Liver (tissue), 9 donors: ENCODE data around the gene SLC9C1. TPM values are rescaled to one million over a fixed set of nuclear protein-coding genes. Genes with fewer than 3 reads are reported as not detected.

ENCODE experiments used
- DNase-seq: peaks from one replicate; pipeline ENCODE4 v3.0.0-alpha.2; 2017; ENCODE audit warnings: low spot score
- H3K27ac ChIP-seq, 2 donors: one replicate each; pipeline ENCODE4 v1.7.0; 2013; ENCODE audit warnings: inconsistent platforms in 2 of 2, low read length in 2 of 2, control low read depth in 1 of 2, low read depth in 1 of 2, mild to moderate bottlenecking in 1 of 2
- H3K27me3 ChIP-seq, 4 donors: one replicate each; pipeline versions ENCODE4 v1.6.1 to v1.7.0; 2013; ENCODE audit warnings: low read length in 3 of 4, inconsistent platforms in 1 of 4, mild to moderate bottlenecking in 1 of 4, moderate library complexity in 1 of 4; ENCODE audit not compliant: control insufficient read depth in 4 of 4, insufficient read depth in 4 of 4
- H3K36me3 ChIP-seq, 4 donors: one replicate each; pipeline versions ENCODE4 v1.6.1 to v1.7.0; 2013; ENCODE audit warnings: low read length in 3 of 4, mild to moderate bottlenecking in 3 of 4, low read depth in 1 of 4, moderate library complexity in 1 of 4; ENCODE audit not compliant: control insufficient read depth in 4 of 4, insufficient read depth in 3 of 4
- H3K4me1 ChIP-seq, 4 donors: one replicate each; pipeline versions ENCODE4 v1.6.1 to v1.7.0; 2013; ENCODE audit warnings: low read length in 3 of 4, mild to moderate bottlenecking in 3 of 4, moderate library complexity in 1 of 4; ENCODE audit not compliant: control insufficient read depth in 4 of 4, insufficient read depth in 4 of 4
- H3K4me3 ChIP-seq, 3 donors: one replicate each; pipeline versions ENCODE4 v1.6.1 to v1.7.0; 2013; ENCODE audit warnings: low read length in 3 of 3, control low read depth in 1 of 3, low read depth in 1 of 3, mild to moderate bottlenecking in 1 of 3
- H3K9ac ChIP-seq, 2 donors: one replicate each; pipeline ENCODE4 v1.7.0; 2013; ENCODE audit warnings: low read length in 2 of 2, mild to moderate bottlenecking in 2 of 2, moderate library complexity in 2 of 2, control low read depth in 1 of 2, low read depth in 1 of 2
- H3K9me3 ChIP-seq, 4 donors: one replicate each; pipeline versions ENCODE4 v1.6.1 to v1.7.0; 2013; ENCODE audit warnings: low read length in 3 of 4; ENCODE audit not compliant: control insufficient read depth in 4 of 4
- FOXA2 ChIP-seq: IDR thresholded peaks from 2 replicates; pipeline ENCODE4 v1.6.1; 2016; ENCODE audit warnings: antibody characterized with exemption
- GABPA ChIP-seq, 2 donors: IDR thresholded peaks in 1 of 2; conservative IDR thresholded peaks in 1 of 2; 2 replicates each; pipeline ENCODE4 v1.6.1; 2016; ENCODE audit warnings: antibody characterized with exemption in 2 of 2, mild to moderate bottlenecking in 1 of 2, moderate library complexity in 1 of 2
- HNF4A ChIP-seq, 2 donors: conservative IDR thresholded peaks; 2 replicates each; pipeline ENCODE4 v1.6.1; 2016; ENCODE audit warnings: antibody characterized with exemption in 2 of 2, mild to moderate bottlenecking in 2 of 2
- JUND ChIP-seq, 2 donors: IDR thresholded peaks; 2 replicates each; pipeline ENCODE4 v1.6.1; 2016; ENCODE audit warnings: antibody characterized with exemption in 2 of 2
- NR2F2 ChIP-seq: IDR thresholded peaks from 2 replicates; pipeline ENCODE4 v1.6.1; 2016; ENCODE audit warnings: antibody characterized with exemption
- RAD21 ChIP-seq, 2 donors: IDR thresholded peaks; 2 replicates each; pipeline ENCODE4 v1.6.1; 2016; ENCODE audit warnings: antibody characterized with exemption in 2 of 2, mild to moderate bottlenecking in 2 of 2
- SP1 ChIP-seq: IDR thresholded peaks from 2 replicates; pipeline ENCODE4 v1.6.1; 2018; ENCODE audit warnings: antibody characterized with exemption, mild to moderate bottlenecking
- TAF1 ChIP-seq: conservative IDR thresholded peaks from 2 replicates; pipeline ENCODE4 v1.6.1; 2016; ENCODE audit warnings: antibody characterized with exemption, mild to moderate bottlenecking
- YY1 ChIP-seq: IDR thresholded peaks from 2 replicates; pipeline ENCODE4 v1.6.1; 2016; ENCODE audit warnings: antibody characterized with exemption, mild to moderate bottlenecking
- WGBS: extraction: QIAGEN DNeasy Blood & Tissue Kit; methylation state at CpG from one replicate; pipeline ENCODE4 v1.1.7; 2013; 5-methylcytosine and 5-hydroxymethylcytosine counted together
- polyA plus RNA-seq, 2 donors: library from polyadenylated mRNA; stranded (reverse) in 1 of 2; unstranded in 1 of 2; fragments of 200-250 nt in 1 of 2; fragments of >200 nt in 1 of 2; fragmentation: Nextera tagmentation in 1 of 2; extraction: Ambion mirVana in 1 of 2; gene quantifications; one replicate each; pipeline versions ENCODE4 v1.2.1 to v1.2.3, GENCODE V29; 2013 to 2015
- total RNA-seq, 2 donors: library from RNA; depleted of rRNA; stranded (reverse); fragments of >200 nt; gene quantifications; one replicate each; pipeline ENCODE4 v1.2.3, GENCODE V29; 2014
- TF ChIP-seq, protein P1 (sequence below): IDR thresholded peaks from 2 replicates; pipeline ENCODE4 v1.6.1; 2016; ENCODE audit warnings: antibody characterized with exemption
- TF ChIP-seq, protein P2 (sequence below): IDR thresholded peaks from 2 replicates; pipeline ENCODE4 v1.6.1; 2016; ENCODE audit warnings: antibody characterized with exemption
- TF ChIP-seq, protein P3 (sequence below): IDR thresholded peaks from 2 replicates; pipeline ENCODE4 v1.6.1; 2016; ENCODE audit warnings: antibody characterized with exemption, mild to moderate bottlenecking
- TF ChIP-seq, protein P4 (sequence below): fragments of 150-350 bp; IDR thresholded peaks from 2 replicates; pipeline ENCODE4 v1.5.1; 2017; ENCODE audit warnings: improper control_type of control experiment, low read depth, low read length; ENCODE audit not compliant: missing input control
- TF ChIP-seq, protein P5 (sequence below): IDR thresholded peaks from 2 replicates; pipeline ENCODE4 v1.6.1; 2016; ENCODE audit warnings: antibody characterized with exemption
- donor health status: healthy.
- donor health status: healthy.
- donor health status: healthy.
- donor health status: healthy.
- donor health status: healthy.

SLC9C1 gene
- total and polyA plus RNA-seq, 4 donors, result 0.28 TPM; not detected in 3

DNA sequence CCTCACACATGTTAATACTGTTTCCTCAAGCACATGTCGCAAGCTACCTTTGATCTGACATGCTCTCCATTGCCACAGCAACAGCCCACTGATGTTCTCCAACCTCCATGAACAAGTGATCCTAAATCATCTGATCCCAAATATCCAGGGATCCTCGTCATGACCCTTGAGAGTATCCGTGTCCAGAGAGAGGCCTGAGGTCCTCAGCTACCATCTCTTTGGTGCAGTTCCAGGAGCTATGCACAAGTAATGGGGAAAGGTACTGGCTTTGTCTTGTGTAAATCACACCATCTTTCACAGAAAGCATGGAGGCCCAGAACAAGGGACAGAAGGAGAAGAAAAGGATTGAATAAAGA, 163.4 kb downstream of the SLC9C1 start:
- 85% methylated on average over 3 of the region's 3 CpGs for WGBS
- no peak overlapping the region for H3K4me3 ChIP-seq
- no peaks in the 10 kb centered on the region for H3K4me1 ChIP-seq
- no peak for TF ChIP-seq SP1
- TF ChIP-seq YY1, result no peak
- TF ChIP-seq, protein P1, sequence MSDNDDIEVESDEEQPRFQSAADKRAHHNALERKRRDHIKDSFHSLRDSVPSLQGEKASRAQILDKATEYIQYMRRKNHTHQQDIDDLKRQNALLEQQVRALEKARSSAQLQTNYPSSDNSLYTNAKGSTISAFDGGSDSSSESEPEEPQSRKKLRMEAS, result no peak
- TF ChIP-seq, protein P2, sequence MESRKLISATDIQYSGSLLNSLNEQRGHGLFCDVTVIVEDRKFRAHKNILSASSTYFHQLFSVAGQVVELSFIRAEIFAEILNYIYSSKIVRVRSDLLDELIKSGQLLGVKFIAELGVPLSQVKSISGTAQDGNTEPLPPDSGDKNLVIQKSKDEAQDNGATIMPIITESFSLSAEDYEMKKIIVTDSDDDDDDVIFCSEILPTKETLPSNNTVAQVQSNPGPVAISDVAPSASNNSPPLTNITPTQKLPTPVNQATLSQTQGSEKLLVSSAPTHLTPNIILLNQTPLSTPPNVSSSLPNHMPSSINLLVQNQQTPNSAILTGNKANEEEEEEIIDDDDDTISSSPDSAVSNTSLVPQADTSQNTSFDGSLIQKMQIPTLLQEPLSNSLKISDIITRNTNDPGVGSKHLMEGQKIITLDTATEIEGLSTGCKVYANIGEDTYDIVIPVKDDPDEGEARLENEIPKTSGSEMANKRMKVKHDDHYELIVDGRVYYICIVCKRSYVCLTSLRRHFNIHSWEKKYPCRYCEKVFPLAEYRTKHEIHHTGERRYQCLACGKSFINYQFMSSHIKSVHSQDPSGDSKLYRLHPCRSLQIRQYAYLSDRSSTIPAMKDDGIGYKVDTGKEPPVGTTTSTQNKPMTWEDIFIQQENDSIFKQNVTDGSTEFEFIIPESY, result no peak
- TF ChIP-seq, protein P3, sequence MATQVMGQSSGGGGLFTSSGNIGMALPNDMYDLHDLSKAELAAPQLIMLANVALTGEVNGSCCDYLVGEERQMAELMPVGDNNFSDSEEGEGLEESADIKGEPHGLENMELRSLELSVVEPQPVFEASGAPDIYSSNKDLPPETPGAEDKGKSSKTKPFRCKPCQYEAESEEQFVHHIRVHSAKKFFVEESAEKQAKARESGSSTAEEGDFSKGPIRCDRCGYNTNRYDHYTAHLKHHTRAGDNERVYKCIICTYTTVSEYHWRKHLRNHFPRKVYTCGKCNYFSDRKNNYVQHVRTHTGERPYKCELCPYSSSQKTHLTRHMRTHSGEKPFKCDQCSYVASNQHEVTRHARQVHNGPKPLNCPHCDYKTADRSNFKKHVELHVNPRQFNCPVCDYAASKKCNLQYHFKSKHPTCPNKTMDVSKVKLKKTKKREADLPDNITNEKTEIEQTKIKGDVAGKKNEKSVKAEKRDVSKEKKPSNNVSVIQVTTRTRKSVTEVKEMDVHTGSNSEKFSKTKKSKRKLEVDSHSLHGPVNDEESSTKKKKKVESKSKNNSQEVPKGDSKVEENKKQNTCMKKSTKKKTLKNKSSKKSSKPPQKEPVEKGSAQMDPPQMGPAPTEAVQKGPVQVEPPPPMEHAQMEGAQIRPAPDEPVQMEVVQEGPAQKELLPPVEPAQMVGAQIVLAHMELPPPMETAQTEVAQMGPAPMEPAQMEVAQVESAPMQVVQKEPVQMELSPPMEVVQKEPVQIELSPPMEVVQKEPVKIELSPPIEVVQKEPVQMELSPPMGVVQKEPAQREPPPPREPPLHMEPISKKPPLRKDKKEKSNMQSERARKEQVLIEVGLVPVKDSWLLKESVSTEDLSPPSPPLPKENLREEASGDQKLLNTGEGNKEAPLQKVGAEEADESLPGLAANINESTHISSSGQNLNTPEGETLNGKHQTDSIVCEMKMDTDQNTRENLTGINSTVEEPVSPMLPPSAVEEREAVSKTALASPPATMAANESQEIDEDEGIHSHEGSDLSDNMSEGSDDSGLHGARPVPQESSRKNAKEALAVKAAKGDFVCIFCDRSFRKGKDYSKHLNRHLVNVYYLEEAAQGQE, result no peak
- TF ChIP-seq TAF1, result no peak
- no peak for TF ChIP-seq JUND (IDR thresholded peaks at IDR 0.05)
- no peak for TF ChIP-seq GABPA (IDR thresholded peaks at IDR 0.05 in 1 of 2, conservative IDR thresholded peaks at IDR 0.05 in 1 of 2)
- TF ChIP-seq FOXA2, result no peak
- TF ChIP-seq HNF4A (conservative IDR thresholded peaks at IDR 0.05), result no peak
- peaks cover 0 to 8% (median under 1%) of the 10 kb centered on the region in 4 donors for H3K27me3 ChIP-seq
- H3K9me3 ChIP-seq, result no peaks in the 10 kb centered on the region
- no peak overlapping the region for H3K9ac ChIP-seq
- DNase-seq, result no peak
- no peaks in the 10 kb centered on the region for H3K36me3 ChIP-seq
- H3K27ac ChIP-seq, result no peak overlapping the region

DNA sequence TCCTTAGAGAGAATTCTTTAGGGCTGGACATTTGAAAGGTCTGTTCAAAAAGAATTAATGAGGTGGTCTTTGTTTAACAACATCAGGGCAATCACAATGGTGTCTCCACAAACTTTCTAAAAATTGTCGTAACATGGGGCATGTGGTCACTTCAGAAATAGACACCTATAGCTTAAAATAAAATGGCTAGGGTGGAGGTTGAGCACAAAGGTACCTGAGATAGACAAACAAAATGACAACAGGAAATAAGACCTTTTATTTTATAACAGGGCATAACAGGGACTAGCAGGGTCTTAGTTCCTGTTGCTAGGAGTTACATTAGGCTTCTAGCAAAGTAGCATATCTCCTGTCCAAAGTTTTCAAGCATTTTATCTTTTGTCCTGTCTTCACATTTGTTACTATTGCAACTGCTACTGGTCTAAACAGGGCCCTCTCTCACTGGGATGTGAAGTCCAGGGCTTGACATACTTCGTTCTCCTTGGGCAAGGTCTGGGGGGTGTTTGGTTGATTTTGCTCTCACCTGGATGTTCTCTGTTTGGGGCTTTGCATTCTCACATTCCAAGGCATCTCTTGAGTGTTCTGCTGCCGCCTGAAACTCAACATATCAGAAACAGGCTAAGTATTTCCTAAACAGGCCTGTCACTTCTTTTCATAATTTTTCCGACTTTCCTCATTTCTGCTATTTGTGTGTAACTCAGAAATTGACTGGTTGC, 163.9 kb downstream of the SLC9C1 start:
- no peaks in the 10 kb centered on the region for H3K4me1 ChIP-seq
- DNase-seq, result no peak
- no peak overlapping the region for H3K4me3 ChIP-seq
- TF ChIP-seq HNF4A (conservative IDR thresholded peaks at IDR 0.05), result no peak
- TF ChIP-seq FOXA2, result no peak
- TF ChIP-seq, protein P4, sequence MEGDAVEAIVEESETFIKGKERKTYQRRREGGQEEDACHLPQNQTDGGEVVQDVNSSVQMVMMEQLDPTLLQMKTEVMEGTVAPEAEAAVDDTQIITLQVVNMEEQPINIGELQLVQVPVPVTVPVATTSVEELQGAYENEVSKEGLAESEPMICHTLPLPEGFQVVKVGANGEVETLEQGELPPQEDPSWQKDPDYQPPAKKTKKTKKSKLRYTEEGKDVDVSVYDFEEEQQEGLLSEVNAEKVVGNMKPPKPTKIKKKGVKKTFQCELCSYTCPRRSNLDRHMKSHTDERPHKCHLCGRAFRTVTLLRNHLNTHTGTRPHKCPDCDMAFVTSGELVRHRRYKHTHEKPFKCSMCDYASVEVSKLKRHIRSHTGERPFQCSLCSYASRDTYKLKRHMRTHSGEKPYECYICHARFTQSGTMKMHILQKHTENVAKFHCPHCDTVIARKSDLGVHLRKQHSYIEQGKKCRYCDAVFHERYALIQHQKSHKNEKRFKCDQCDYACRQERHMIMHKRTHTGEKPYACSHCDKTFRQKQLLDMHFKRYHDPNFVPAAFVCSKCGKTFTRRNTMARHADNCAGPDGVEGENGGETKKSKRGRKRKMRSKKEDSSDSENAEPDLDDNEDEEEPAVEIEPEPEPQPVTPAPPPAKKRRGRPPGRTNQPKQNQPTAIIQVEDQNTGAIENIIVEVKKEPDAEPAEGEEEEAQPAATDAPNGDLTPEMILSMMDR, result no peak
- no peak for TF ChIP-seq TAF1
- TF ChIP-seq RAD21 (IDR thresholded peaks at IDR 0.05), result no peak
- TF ChIP-seq, protein P1, result no peak
- TF ChIP-seq, protein P5, sequence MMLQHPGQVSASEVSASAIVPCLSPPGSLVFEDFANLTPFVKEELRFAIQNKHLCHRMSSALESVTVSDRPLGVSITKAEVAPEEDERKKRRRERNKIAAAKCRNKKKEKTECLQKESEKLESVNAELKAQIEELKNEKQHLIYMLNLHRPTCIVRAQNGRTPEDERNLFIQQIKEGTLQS, result no peak
- no peak for TF ChIP-seq GABPA (IDR thresholded peaks at IDR 0.05 in 1 of 2, conservative IDR thresholded peaks at IDR 0.05 in 1 of 2)
- TF ChIP-seq NR2F2, result no peak
- 88% methylated on average over 4 of the region's 4 CpGs for WGBS
- no peaks in the 10 kb centered on the region for H3K36me3 ChIP-seq
- H3K9me3 ChIP-seq, result no peaks in the 10 kb centered on the region
- H3K27ac ChIP-seq, result no peak overlapping the region
- H3K27me3 ChIP-seq, result peaks cover 0 to 8% (median under 1%) of the 10 kb centered on the region in 4 donors
- no peak overlapping the region for H3K9ac ChIP-seq
